ENCODE data around the gene IFITM10. TPM values are rescaled to one million over a fixed set of nuclear protein-coding genes. Genes with fewer than 3 reads are reported as not detected.

The IFITM10 gene
- polyA plus RNA-seq, 1 of the 3 experiments (the other 2 are of a cell fraction): 0.21 TPM

- TF ChIP-seq REST (IDR thresholded peaks at IDR 0.05; ENCODE audit: low read depth, low read length) (no peak), IRF3 (IDR thresholded peaks at IDR 0.05; ENCODE audit: low read depth, low read length) (no peak), MAX (IDR thresholded peaks at IDR 0.05; ENCODE audit: low read depth) (no peak), EP300 (IDR thresholded peaks at IDR 0.05; ENCODE audit: borderline replicate concordance in 1 of 2, low read depth in 1 of 2, low read length in 1 of 2) (no peak)
These were observed 10.9 kb upstream of the IFITM10 start (continued) for GRCh38 chr11:1761110-1761856.

- peak overlapping the region; percentile 28; the same call in 1 of the 2 replicates for H3K4me2 ChIP-seq
- TF ChIP-seq SIN3A (IDR thresholded peaks at IDR 0.05; ENCODE audit: borderline replicate concordance, low read depth, low read length): no peak
- TF ChIP-seq TCF12 (IDR thresholded peaks at IDR 0.05): no peak
- TF ChIP-seq EP300 (IDR thresholded peaks at IDR 0.05; ENCODE audit: borderline replicate concordance in 1 of 2, low read depth in 1 of 2, low read length in 1 of 2): no peak
- TF ChIP-seq REST (IDR thresholded peaks at IDR 0.05; ENCODE audit: low read depth, low read length): no peak
- no peak for TF ChIP-seq GABPA (IDR thresholded peaks at IDR 0.05; ENCODE audit: low read depth)
- TF ChIP-seq JUND (IDR thresholded peaks at IDR 0.05): no peak
- TF ChIP-seq GATA2 (CRISPR knock-in tag; IDR thresholded peaks at IDR 0.05): no peak
- no peak for TF ChIP-seq IRF3 (IDR thresholded peaks at IDR 0.05; ENCODE audit: low read depth, low read length)
- no peak for TF ChIP-seq MXI1 (IDR thresholded peaks at IDR 0.05; ENCODE audit: low read depth, low read length)
- TF ChIP-seq RXRA (IDR thresholded peaks at IDR 0.05; ENCODE audit: borderline replicate concordance, low read depth): no peak
- no peak overlapping the region; a peak in 1 of 4 replicates for H3K27ac ChIP-seq (ENCODE audit: low read depth in 2 of 2, low read length in 1 of 2)
- no peaks in the 10 kb centered on the region for H3K9me2 ChIP-seq
- H3K79me2 ChIP-seq (ENCODE audit: insufficient read depth): peaks cover 21% of the 10 kb centered on the region
- no peak overlapping the region for H3K9ac ChIP-seq
- no peaks in the 10 kb centered on the region for H3K27me3 ChIP-seq (ENCODE audit: insufficient read depth)
- no peaks in the 10 kb centered on the region for H3F3A ChIP-seq (replicated peaks; ENCODE audit: insufficient read depth)
- ChIA-PET CTCF (interaction anchor here (1.4 to 2.2 kb wide), 2 partner anchors 66 to 396 kb away, joined by 3 to 12 read pairs; no protein-coding TSS in a partner anchor), POLR2A (no interaction called here)
- H3K9me3 ChIP-seq: no peaks in the 10 kb centered on the region
- WGBS (ENCODE audit: low lambda C conversion rate): 69% methylated on average over 11 of the region's 23 CpGs
- DNase-seq: no peak
- H3K36me3 ChIP-seq (replicated peaks in 1 of 2; ENCODE audit: control insufficient read depth in 1 of 2, insufficient read depth in 2 of 2, low read length in 1 of 2): peaks cover 0 to 36% of the 10 kb centered on the region in 2 experiments
- peaks cover 4 to 19% of the 10 kb centered on the region in 2 experiments; a peak in 3 of 4 replicates for H3K4me1 ChIP-seq (ENCODE audit: control insufficient read depth in 1 of 2, insufficient read depth in 2 of 2, low read depth in 1 of 2, low read length in 1 of 2)
- H2AFZ ChIP-seq (ENCODE audit: low read depth): no peak overlapping the region
- H4K20me1 ChIP-seq (ENCODE audit: insufficient read depth): no peaks in the 10 kb centered on the region
- H3K4me3 ChIP-seq (ENCODE audit: low read depth in 2 of 2, low read length in 1 of 2): no peak overlapping the region
These were observed 10.1 kb upstream of the IFITM10 start for GRCh38 chr11:1760351-1761109.

All from SK-N-SH (cell line).